Breast epithelium (tissue), 4 donors: ENCODE data around the gene ACTL9. TPM values are rescaled to one million over a fixed set of nuclear protein-coding genes. Genes with fewer than 3 reads are reported as not detected.

Source experiments
- DNase-seq, 2 donors: peaks; one replicate each; pipeline ENCODE4 v3.0.0-alpha.2; 2019; ENCODE audit warnings: low spot score in 2 of 2
- H3K27ac ChIP-seq, 2 donors: fragments of 200-600 bp; sonication (generic) in 1 of 2; one replicate each; pipeline ENCODE4 v1.5.1; 2016 to 2019; ENCODE audit warnings: mild to moderate bottlenecking in 1 of 2
- H3K27me3 ChIP-seq, 2 donors: fragments of 200-600 bp; sonication (generic) in 1 of 2; one replicate each; pipeline versions ENCODE4 v1.5.1 to v1.6.0; 2017 to 2019; ENCODE audit warnings: control low read depth in 1 of 2, mild to moderate bottlenecking in 1 of 2
- H3K36me3 ChIP-seq: fragments of 200-600 bp; one replicate; pipeline ENCODE4 v1.5.1; 2019
- H3K4me1 ChIP-seq, 2 donors: fragments of 200-600 bp; sonication (generic); one replicate each; pipeline ENCODE4 v1.5.1; 2016 to 2019; ENCODE audit warnings: control low read depth in 1 of 2
- H3K4me3 ChIP-seq, 3 donors: fragments of 200-600 bp; sonication (generic); 1 replicate in 2 of 3; 2 replicates in 1 of 3; pipeline ENCODE4 v1.5.1; 2016 to 2019; ENCODE audit warnings: mild to moderate bottlenecking in 3 of 3, moderate library complexity in 2 of 3
- H3K9me3 ChIP-seq, 2 donors: fragments of 200-600 bp; sonication (generic) in 1 of 2; one replicate each; pipeline ENCODE4 v1.5.1; 2016 to 2019; ENCODE audit warnings: control low read depth in 1 of 2
- CTCF ChIP-seq, 3 donors: fragments of 450-650 bp; IDR thresholded peaks; one replicate each; pipeline ENCODE4 v1.5.1; 2016 to 2017; ENCODE audit warnings: antibody characterized with exemption in 3 of 3, mild to moderate bottlenecking in 3 of 3, moderate library complexity in 3 of 3
- POLR2A ChIP-seq: fragments of 450-650 bp; IDR thresholded peaks from one replicate; pipeline ENCODE4 v1.6.1; 2016; ENCODE audit warnings: antibody characterized with exemption, mild to moderate bottlenecking, moderate library complexity
- POLR2AphosphoS5 ChIP-seq, 3 donors: sonication (generic); formaldehyde crosslinking; IDR thresholded peaks; one replicate each; pipeline ENCODE4 v1.6.1; 2017; ENCODE audit warnings: antibody characterized with exemption in 3 of 3
- intact Hi-C: fragments of 100-400 bp; cut with DNase I; formaldehyde crosslinking; loops from one replicate; pipeline ENCODE4 v1.15.1; 2023; ENCODE audit warnings: low total_unique reads
- total RNA-seq, 3 donors: library from RNA; depleted of rRNA; stranded (reverse); fragments of >200 nt; gene quantifications; one replicate each; pipeline ENCODE4 v1.1.0, GENCODE V29; 2016

ACTL9 gene
- total RNA-seq, 3 donors from 2014 or later: not detected

DNA sequence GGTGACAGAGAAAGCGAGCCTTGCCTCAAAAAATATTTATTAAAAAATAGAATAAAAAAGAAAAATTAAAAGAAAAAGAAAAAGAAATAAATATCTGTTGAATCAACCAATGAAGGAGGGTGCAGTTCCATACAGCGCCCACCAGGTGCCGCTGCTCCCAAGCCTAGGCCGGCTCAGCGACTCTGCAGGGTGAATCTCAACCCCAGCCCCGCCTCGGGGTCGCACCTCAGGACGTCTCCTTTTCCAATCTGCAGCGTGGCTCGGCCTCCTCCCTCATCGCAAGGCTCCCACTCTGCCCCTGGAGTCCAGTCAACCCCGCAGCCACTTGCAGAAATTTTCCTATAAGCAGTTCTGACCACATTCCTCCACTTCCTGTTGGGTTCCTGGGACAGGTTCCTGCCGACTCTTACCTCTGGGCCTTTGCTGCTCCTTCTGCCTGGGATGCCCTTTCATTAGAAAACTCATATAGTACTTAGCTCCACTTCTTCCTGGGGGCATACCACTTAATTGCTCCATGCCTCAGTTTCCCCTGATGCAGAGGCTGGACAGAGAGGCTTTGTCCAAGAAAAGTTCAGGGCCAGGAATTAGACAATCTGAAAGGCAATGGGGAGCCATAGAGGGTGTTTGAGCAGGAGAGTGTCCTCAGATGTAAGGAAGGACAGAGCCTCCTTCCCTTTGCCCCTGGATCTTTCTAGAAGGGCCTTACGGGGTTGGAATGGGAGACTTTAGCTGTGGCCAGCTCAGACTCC lies 43.8 kb downstream of the ACTL9 start:
- intact Hi-C loops: no loop called here
- TF ChIP-seq CTCF (IDR thresholded peaks at IDR 0.05) (peak; percentile 78 to 93 (median 87)), POLR2AphosphoS5 (IDR thresholded peaks at IDR 0.05) (no peak), POLR2A (no peak)
- DNase-seq: no peak
- Histone ChIP-seq H3K4me3 (no peak overlapping the region), H3K36me3 (no peaks in the 10 kb centered on the region), H3K4me1 (no peaks in the 10 kb centered on the region), H3K9me3 (no peaks in the 10 kb centered on the region), H3K27ac (no peak overlapping the region), H3K27me3 (peaks cover 0 to 21% of the 10 kb centered on the region in 2 donors)

GRCh38 chr19:8648240-8648639 lies 50.4 kb downstream of the ACTL9 start:
- Histone ChIP-seq H3K4me3 (no peak overlapping the region), H3K4me1 (no peaks in the 10 kb centered on the region), H3K27me3 (peaks cover 0 to 16% of the 10 kb centered on the region in 2 donors), H3K27ac (no peak overlapping the region), H3K9me3 (no peaks in the 10 kb centered on the region), H3K36me3 (no peaks in the 10 kb centered on the region)
- TF ChIP-seq CTCF (IDR thresholded peaks at IDR 0.05) (no peak), POLR2AphosphoS5 (IDR thresholded peaks at IDR 0.05) (no peak), POLR2A (no peak)
- intact Hi-C loops: no loop called here
- DNase-seq: no peak

Other genes with a start within 250 kb of the ACTL9 start
- gene PRAM1, start 196.2 kb downstream of the ACTL9 start, total RNA-seq: under 1 TPM; 0.16 to 0.73 (median 0.33) TPM
- 10 to 100 TPM in 1 of 3 donors, 1 to 10 TPM in 2; 7.4 to 13.5 (median 7.5) TPM for gene ZNF414, start 184.6 kb downstream of the ACTL9 start, total RNA-seq
- 10 to 100 TPM in 2 of 3 donors, 1 to 10 TPM in 1; 8.5 to 31.0 (median 11.3) TPM for gene MYO1F, start 121.4 kb downstream of the ACTL9 start, total RNA-seq
- 10 to 100 TPM; 23.4 to 68.2 (median 48.2) TPM for gene ADAMTS10, start 88.1 kb downstream of the ACTL9 start, total RNA-seq
- not detected for gene NFILZ, start 68.2 kb downstream of the ACTL9 start, total RNA-seq
- gene OR2Z1, start 22.8 kb upstream of the ACTL9 start, total RNA-seq: not detected
- 10 to 100 TPM; 31.4 to 40.7 (median 36.7) TPM for gene ZNF558, start 133.5 kb upstream of the ACTL9 start, total RNA-seq
- gene MBD3L1, start 133.6 kb upstream of the ACTL9 start, total RNA-seq: not detected